OCI-LY3 (cell line): ENCODE results near the gene FAM120A.

Experiments
- CTCF ChIP-seq: fragments of 200-600, 300-600 bp; sonication (generic); IDR thresholded peaks from 2 replicates; pipeline ENCODE4 v1.5.1; 2014; ENCODE audit warnings: antibody characterized with exemption, low read length, low read depth
- EZH2phosphoT487 ChIP-seq: fragments of 200-600 bp; shearing (Covaris generic); IDR thresholded peaks from 2 replicates; pipeline ENCODE4 v1.6.1; 2018; ENCODE audit warnings: antibody characterized with exemption, mixed run types, low read depth

GRCh38 chr9:93480728-93481324 is 29.3 kb downstream of the FAM120A start:
- no peak for TF ChIP-seq CTCF
- no peak for TF ChIP-seq EZH2phosphoT487
